Bronchial epithelial cell (primary cell): ENCODE data around the gene WDR73. TPM values are rescaled to one million over a fixed set of nuclear protein-coding genes. Genes with fewer than 3 reads are reported as not detected.

Experiments
- DNase-seq: peaks from one replicate; pipeline ENCODE4 v3.0.0-alpha.2; 2010; ENCODE audit warnings: low read depth
- FAIRE-seq: peaks from 2 replicates; lab custom pipeline; 2011; peaks lifted over from hg19 to GRCh38; lab: Jason Lieb, UNC
- H3K27me3 ChIP-seq: 2 replicates; pipeline ENCODE4 v1.5.1; 2011; ENCODE audit warnings: low read length; ENCODE audit not compliant: control insufficient read depth, insufficient read depth
- H3K36me3 ChIP-seq: 2 replicates; pipeline ENCODE4 v1.5.1; 2011; ENCODE audit warnings: low read length; ENCODE audit not compliant: control insufficient read depth, insufficient read depth
- H3K4me3 ChIP-seq: 2 replicates; pipeline ENCODE4 v1.5.1; 2011; ENCODE audit warnings: mild to moderate bottlenecking, low read depth, low read length, control low read depth
- total RNA-seq: library from RNA; depleted of rRNA; stranded (reverse); fragments of >200 nt; gene quantifications from 2 replicates; pipeline ENCODE4 v1.2.1, GENCODE V29; 2014
- TF ChIP-seq, protein P1 (sequence below): IDR thresholded peaks from 2 replicates; pipeline ENCODE4 v1.5.1; 2011; ENCODE audit warnings: mild to moderate bottlenecking, moderate library complexity, low read length, control low read depth, inconsistent platforms; ENCODE audit not compliant: insufficient read depth, severe bottlenecking

Gene WDR73
- total RNA-seq, 1 donor from 2014 or later = 24.0 TPM

DNA sequence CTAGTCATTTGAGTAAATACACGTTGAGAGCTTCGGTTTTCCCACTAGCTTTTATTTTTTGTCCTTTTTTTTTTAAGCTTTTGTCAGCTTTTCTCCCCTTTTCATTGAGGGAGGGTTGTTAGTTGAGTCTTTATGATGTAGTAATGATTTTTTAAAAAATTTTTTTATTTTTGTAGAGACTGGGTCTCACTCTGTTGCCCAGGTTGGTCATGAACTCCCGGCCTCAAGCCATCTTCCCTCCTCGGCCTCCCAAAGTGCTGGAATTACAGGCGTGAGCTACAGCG is 52.6 kb downstream of the WDR73 start:
- peak overlapping the region; percentile 90 for H3K4me3 ChIP-seq
- FAIRE-seq (no peak), DNase-seq (no peak)
- TF ChIP-seq, protein P1, sequence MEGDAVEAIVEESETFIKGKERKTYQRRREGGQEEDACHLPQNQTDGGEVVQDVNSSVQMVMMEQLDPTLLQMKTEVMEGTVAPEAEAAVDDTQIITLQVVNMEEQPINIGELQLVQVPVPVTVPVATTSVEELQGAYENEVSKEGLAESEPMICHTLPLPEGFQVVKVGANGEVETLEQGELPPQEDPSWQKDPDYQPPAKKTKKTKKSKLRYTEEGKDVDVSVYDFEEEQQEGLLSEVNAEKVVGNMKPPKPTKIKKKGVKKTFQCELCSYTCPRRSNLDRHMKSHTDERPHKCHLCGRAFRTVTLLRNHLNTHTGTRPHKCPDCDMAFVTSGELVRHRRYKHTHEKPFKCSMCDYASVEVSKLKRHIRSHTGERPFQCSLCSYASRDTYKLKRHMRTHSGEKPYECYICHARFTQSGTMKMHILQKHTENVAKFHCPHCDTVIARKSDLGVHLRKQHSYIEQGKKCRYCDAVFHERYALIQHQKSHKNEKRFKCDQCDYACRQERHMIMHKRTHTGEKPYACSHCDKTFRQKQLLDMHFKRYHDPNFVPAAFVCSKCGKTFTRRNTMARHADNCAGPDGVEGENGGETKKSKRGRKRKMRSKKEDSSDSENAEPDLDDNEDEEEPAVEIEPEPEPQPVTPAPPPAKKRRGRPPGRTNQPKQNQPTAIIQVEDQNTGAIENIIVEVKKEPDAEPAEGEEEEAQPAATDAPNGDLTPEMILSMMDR = no peak
- no peaks in the 10 kb centered on the region for H3K27me3 ChIP-seq
- peaks cover 3% of the 10 kb centered on the region for H3K36me3 ChIP-seq

DNA sequence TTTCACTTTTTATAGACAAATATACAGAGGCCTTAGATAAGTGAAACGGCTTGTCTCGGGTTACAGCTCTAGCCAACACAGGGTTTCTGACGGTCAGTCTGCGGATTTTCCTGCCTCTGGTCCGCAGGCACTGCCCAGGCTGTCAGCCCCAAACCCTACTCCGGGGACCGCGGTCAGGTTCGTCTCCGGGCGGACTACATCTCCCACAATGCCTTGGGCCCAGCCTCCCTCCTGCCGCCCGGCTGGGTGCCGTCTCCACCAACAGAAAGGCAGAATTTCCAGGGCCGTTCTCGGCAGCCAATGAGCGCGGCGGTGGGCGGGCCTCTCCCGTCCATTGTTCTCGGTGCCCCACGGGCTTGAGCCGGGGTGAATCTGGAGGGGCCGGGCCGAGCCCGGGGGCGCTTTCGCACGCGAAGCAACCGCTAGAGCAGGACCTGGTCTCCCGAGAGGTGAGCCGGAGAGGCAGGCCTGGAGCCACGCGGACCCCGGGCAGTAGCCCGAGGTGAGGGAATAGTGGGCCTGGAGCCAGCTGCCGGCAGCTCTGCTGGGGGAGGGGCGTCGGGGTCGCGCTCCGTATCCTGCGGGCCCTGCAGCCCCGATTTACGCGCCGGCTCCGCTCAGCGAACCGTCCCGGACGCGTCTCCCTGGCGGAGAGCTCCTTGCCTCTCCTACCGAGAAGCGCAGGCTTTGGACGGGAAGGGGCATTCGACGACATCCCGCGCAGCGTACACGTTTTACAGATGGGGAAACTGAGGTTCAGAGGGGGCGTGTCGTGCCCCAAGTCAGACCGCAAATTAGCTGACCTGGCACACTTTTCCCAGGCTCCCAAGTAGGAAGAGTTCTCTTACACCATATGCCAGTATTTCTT is 53.2 kb downstream of the WDR73 start, which contains the start of gene ZSCAN2:
TSS of gene ZSCAN2 (plus strand) at position 323 of the 868 bp plus-strand sequence. CDS start 2,919 bp downstream, outside the sequence.
- no peak for FAIRE-seq

DNA sequence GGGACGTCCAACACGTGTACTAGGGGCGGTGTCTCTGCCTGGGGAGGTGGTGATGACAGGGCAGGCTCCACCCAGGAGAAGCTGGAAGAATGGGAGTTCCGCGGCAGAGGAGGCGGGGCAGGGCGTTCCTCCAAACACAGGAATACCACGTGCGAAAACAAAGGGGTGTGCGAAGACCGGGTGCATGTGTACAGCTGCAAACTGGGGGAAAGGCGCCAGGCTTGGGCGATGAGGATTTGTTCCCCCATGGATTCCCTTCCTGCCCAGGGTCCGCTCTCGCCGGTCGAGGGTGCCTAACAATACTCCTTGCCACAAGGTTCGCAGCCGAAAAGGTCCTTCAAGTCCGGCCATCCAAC is 53.8 kb downstream of the WDR73 start:
- DNase-seq (peak; percentile 83), FAIRE-seq (no peak)

More for the DNA sequence above, 53.2 kb downstream of the WDR73 start, which contains the start of gene ZSCAN2:
- Histone ChIP-seq H3K36me3 (peaks cover 3% of the 10 kb centered on the region), H3K4me3 (peak within 1 kb of the TSS; percentile 90), H3K27me3 (no peaks in the 10 kb centered on the region)
- DNase-seq = peak; percentile 85
- TF ChIP-seq, protein P1 = no peak

DNA sequence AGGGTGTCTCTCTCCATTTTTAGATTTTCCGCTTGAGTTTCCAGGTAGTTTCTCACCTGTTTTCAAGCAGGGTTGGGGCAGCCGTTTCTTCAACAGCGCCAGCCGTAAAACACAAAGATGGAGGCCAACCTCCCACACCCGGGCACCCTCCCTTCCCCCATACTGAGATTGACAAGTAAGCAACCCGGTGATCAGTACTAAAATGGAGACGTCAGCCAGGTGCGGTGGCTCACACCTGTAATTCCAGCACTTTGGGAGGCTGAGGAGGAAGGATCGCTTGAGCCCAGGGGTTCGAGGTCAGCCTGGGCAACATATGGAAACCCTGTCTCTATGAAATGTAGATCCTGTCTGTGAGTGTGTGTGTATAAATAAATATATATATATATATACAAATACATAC is 54.2 kb downstream of the WDR73 start:
- H3K36me3 ChIP-seq = peaks cover 3% of the 10 kb centered on the region
- no peaks in the 10 kb centered on the region for H3K27me3 ChIP-seq
- no peak for DNase-seq
- TF ChIP-seq, protein P1 = no peak
- FAIRE-seq = no peak
- H3K4me3 ChIP-seq = no peak overlapping the region

More for the DNA sequence above, 53.8 kb downstream of the WDR73 start:
- no peaks in the 10 kb centered on the region for H3K27me3 ChIP-seq
- TF ChIP-seq, protein P1 = no peak
- H3K4me3 ChIP-seq = peak overlapping the region; percentile 90
- H3K36me3 ChIP-seq = peaks cover 3% of the 10 kb centered on the region

DNA sequence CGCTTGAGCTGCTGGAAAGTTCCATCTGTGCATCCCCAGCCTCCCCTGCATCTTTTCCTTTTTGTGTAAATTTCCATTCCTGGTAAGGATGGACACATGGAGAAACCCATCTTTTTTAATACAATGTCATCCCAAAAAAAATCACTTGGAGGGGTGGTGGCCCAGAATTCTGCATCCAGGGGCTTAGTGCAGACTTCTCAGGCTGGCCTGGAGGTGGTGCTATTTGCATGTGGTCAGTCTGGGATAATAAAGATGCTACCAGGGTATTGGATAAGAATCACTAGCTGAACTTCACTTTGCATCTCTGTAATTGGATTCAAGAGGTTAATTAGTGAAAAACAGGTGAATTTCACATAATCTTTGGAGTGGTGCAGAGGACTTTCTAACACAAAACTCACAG is 55.1 kb downstream of the WDR73 start:
- H3K4me3 ChIP-seq = no peak overlapping the region
- TF ChIP-seq, protein P1 = peak; percentile 60
- H3K36me3 ChIP-seq = no peaks in the 10 kb centered on the region
- H3K27me3 ChIP-seq = no peaks in the 10 kb centered on the region
- DNase-seq (peak; percentile 48), FAIRE-seq (no peak)
